ENCODE data around the gene LGMN.

LGMN gene

DNA sequence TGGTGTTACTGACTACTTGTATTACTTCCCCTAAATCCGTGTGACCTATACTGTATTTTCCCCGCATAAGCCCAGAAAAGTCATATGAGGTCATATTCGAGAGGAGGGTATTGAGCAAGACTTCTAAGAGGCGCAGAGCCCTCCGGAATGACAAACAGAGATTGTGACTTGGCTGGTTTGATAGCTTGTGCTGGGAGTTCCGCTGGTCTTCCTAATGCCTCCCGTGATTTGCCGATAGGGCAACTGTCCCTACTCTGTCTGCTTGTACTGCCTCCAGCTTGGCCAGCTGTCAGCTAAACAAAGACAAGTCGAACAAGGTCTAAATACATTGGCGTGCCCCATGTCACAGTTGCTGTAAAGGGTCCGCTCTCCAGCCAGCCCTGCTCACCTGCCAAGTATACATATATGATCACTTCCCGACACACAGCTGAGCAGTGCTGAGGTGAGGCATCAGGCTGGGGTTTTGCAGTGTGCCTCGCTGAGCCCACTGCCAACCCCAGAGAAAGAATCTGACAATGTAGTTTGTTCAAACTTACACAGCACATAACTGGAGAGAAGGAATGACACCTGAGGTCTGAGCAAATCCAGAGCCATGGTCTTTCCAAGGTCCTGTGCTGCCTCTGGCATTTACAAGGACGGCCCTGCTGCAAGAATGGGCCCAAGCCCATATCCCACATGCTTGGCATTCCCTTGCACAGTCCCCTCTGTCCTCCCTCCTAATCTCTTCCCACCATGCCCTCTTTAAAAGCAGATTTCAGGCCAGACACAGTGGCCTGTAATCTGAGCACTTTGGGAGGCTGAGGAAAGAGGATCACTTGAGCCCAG lies 23.7 kb downstream of the LGMN start:
- no peak for DNase-seq

DNA sequence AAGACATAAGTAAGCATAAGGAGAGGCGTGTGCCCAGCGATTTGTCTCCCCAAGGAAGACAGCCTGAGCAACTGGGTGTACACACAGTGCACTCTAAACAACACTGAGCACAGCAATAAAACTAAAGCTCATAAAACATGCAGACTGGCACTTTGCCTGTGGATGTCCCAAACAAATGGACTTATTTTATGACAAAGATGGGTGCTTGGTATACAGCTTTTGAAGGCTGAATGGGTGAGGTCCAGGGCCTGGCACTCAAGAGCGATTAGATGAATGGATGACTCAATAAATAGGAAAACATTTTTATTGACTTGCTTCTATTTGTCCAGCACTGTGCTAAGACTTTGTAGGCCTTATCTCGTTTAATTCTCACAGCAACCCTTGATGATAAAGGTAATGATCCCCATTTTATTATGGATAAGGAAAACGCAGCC lies 28.5 kb downstream of the LGMN start:
- DNase-seq = no peak

- no peak for DNase-seq
These were observed 29.0 kb downstream of the LGMN start for GRCh38 chr14:92719421-92719820.

GRCh38 chr14:92718664-92719063 lies 29.8 kb downstream of the LGMN start:
- DNase-seq = no peak

DNA sequence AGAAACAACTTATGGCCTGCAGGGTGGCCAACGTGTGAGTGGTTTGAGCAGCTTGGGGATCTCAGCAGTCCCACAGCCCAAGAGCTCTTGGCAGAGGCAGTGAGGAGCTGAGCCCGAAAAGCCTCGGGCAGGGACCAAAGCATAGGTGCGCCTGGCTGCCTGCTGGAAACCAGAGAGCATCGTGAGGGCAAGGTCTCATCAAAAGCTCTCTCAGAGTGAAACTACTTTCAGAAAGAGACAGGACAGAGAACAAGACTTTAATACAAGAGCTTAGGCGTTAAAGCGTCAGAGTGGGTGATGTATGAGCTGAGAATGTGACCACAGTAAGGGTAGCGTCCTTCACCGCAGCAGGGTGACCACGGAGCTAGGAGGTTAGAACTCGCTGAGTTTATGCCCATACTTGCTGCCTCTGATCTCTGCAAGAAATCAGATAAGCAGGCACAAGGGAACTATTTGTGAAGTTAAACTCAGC lies 30.8 kb downstream of the LGMN start:
- DNase-seq = no peak

GRCh38 chr14:92716131-92716530 lies 32.3 kb downstream of the LGMN start:
- DNase-seq = no peak

DNA sequence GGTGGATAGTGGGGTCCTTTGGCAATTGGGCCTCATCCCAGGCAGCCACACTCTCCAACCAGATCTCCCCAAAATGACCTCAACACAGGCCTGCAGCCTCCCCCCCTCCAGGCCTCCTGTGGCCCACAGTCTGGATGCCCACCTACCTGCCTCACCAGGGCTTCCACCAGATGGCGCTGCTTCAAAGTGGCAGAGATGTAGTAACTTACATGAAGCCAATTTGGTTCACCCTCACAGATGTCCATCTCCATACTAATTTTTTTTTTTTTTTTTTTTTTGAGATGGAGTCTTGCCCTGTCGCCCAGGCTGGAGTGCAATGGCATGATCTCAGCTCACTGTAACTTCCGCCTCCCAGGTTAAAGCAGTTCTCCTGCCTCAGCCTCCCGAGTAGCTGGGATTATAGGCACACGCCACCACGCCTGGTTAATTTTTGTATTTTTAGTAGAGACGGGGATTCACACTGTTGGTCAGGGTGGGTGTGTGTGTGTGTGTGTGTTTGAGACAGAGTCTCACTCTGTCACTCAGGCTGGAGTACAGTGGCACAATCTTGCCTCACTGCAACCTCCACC lies 33.6 kb downstream of the LGMN start:
- DNase-seq = peak; percentile 85

GRCh38 chr14:92712654-92713051 lies 35.8 kb downstream of the LGMN start:
- no peak for DNase-seq

- DNase-seq = no peak
These were observed 36.3 kb downstream of the LGMN start for GRCh38 chr14:92711976-92712653.

DNA sequence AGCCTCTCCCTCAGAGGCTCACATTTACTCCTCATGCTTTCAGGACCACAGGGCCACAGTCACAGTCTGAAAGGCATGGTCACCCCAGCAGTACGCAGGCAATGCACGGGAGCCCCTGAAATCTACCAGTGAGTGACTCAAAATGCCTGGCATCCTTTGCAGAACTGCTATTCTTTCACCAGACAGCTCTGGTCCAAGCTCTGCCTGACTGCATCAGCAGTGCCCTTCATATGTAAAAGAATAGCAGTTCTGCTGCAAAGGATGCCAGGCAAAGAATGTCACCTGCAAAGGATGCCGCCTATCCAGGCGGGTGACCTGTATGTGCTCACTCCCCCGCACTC lies 38.5 kb downstream of the LGMN start:
- no peak for DNase-seq

- no peak for DNase-seq
These were observed 39.0 kb downstream of the LGMN start for GRCh38 chr14:92709340-92710000.

DNA sequence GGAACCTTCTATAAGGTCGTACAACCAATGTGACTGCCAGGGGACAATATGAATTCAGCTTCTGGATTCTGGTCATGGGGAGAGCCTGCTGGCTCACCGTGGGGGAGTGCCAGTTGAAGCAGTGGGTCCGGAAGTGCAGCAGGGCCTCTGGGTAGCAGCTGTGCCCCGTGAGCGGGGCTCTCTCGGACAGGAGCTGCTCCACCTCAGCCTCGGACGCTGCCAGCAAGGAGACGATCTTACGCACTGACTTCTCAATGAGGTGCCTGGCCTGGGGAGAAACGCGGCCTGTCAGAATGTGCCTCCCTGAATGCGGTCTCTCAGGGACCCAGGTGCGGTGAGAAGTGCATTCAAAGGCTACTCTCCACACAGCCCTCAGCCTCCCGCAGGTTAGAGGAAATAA lies 42.0 kb downstream of the LGMN start:
- no peak for DNase-seq

GRCh38 chr14:92704821-92705220 lies 43.6 kb downstream of the LGMN start:
- no peak for DNase-seq

- DNase-seq = no peak
These were observed 44.2 kb downstream of the LGMN start for GRCh38 chr14:92704036-92704804.

DNA sequence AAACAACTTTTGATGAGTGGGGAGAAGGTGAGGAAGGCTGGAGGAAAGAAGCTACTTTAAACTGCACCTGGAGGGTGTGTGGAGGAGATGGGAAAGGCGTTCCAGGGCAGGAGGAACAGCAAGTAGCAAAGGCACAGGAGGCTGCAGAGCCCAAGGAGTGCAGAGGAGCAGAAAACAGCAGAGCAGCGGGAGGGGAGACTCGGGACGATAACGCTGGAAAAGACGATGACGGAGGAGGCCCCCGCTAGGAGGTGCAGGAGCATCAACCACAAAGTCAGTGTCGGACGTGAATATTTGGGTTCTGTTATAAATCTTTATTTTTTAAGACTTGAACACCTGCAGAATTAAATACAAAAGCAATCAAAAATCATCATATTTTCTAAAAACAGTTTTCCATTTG lies 44.9 kb downstream of the LGMN start:
- no peak for DNase-seq

GRCh38 chr14:92702441-92702918 lies 45.9 kb downstream of the LGMN start:
- DNase-seq = no peak

DNA sequence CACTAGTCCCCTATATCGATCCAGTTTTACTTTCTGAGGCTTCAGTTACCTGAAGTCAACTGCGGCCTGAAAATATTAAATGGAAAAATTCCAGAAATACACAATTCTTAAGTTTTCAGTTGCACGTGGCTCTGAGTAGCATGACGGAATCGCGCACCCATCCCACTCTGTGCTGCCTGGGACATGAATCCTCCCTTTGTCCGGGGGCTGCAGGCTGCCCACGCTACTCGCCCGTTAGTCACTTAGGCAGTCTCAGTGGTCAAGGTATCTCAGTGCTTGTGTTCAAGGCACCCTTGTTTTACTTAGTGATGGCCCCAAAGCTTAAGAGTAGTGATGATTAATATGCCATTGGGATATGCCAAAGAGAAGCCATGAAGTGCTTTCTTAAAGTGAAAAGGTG lies 46.6 kb downstream of the LGMN start:
- DNase-seq = no peak

- DNase-seq = no peak
These were observed 50.0 kb downstream of the LGMN start for GRCh38 chr14:92698393-92698792.

DNA sequence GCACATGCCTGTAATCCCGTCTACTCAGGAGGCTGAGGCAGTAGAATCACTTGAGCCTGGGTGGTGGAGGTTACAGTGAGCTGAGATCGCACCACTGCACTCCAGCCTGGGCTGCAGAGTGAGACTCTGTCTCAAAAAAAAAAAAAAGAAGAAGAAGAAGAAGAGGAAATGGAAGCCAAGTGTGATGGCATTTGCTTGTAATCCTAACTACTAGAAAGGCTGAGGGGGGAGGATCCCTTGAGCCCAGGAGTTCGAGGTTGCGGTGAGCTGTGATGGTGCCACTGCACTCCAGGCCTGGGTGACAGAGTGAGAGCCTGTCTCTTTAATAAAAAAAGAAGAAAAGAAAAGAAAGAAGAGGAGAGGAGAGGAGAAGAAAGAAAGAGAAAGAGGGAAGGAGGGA lies 52.1 kb downstream of the LGMN start:
- DNase-seq = no peak

GRCh38 chr14:92695562-92695961 lies 52.9 kb downstream of the LGMN start:
- no peak for DNase-seq

DNA sequence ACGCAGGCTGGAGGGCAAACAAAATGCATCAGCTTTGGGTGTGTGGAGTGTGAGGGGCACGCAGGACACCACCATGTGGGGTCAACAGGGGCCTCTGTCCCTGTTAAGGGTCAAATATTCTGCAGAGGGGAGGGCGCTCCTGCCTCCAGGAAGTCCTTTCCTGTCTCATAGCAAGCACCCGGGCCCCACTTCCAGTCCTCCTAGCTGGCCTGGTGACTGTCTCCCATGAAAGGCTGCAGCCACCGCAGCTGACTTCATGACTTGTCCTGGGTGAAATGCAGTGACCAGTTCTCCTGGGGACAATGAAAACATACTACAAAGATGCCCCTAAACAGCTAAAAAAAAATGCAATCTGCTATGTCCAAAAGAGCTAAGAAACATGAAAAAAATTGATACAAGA lies 53.6 kb downstream of the LGMN start:
- DNase-seq = no peak

GRCh38 chr14:92693998-92694795 lies 54.2 kb downstream of the LGMN start:
- DNase-seq = no peak
